IMR-90 (cell line): ENCODE data around the gene SDK1.

ENCODE experiments used
- FOS ChIP-seq: fragments of 150-350 bp; IDR thresholded peaks from 2 replicates; pipeline ENCODE4 v1.6.1; 2016; ENCODE audit warnings: low read depth, low read length
- POLR2A ChIP-seq: IDR thresholded peaks from 2 replicates; pipeline ENCODE4 v1.6.1; 2012; ENCODE audit warnings: mild to moderate bottlenecking, low read depth, low read length
- TF ChIP-seq, protein P1 (sequence below): fragments of 150-350 bp; IDR thresholded peaks from 2 replicates; pipeline ENCODE4 v1.6.1; 2016; ENCODE audit warnings: low read depth, mild to moderate bottlenecking, low read length, moderate library complexity, borderline replicate concordance

GRCh38 chr7:4058158-4058557 lies 757.1 kb downstream of the SDK1 start:
- no peak for TF ChIP-seq FOS
- no peak for TF ChIP-seq POLR2A
- TF ChIP-seq, protein P1, sequence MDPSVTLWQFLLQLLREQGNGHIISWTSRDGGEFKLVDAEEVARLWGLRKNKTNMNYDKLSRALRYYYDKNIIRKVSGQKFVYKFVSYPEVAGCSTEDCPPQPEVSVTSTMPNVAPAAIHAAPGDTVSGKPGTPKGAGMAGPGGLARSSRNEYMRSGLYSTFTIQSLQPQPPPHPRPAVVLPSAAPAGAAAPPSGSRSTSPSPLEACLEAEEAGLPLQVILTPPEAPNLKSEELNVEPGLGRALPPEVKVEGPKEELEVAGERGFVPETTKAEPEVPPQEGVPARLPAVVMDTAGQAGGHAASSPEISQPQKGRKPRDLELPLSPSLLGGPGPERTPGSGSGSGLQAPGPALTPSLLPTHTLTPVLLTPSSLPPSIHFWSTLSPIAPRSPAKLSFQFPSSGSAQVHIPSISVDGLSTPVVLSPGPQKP: no peak
